Choroid plexus epithelial cell (primary cell): Measurements from ENCODE around the gene LAMA3.

ENCODE experiments used
- DNase-seq: peaks from one replicate; pipeline ENCODE4 v3.0.0-alpha.2; 2010; ENCODE audit warnings: low read depth
- H3K4me3 ChIP-seq: 2 replicates; pipeline ENCODE4 v1.5.1; 2011; ENCODE audit warnings: low read depth, mild to moderate bottlenecking, control low read depth, low read length, moderate library complexity
- TF ChIP-seq, protein P1 (sequence below): conservative IDR thresholded peaks from 2 replicates; pipeline ENCODE4 v1.5.1; 2011; ENCODE audit warnings: low read depth, mild to moderate bottlenecking, control low read depth, inconsistent platforms, low read length, moderate library complexity

The LAMA3 gene

DNA sequence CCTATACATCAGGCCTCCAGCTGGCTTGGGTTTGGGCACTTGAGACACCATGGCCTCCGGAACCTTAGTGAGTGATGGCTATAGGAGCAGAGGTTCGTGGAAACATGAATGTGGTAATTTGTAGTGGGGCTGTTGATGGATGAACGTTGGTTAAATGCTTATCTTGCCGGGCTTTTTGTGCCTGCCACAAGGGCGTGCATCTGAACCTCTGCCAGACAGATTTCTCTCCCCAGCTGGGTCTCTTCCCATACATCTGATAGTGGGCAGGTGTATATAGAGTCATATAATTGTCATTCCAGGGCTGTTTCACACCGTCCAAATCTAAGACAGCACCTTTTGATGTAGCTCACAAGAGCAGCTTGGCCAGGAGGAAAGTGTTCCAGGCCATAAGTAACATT is 14.7 kb downstream of the LAMA3 start:
- DNase-seq, result no peak
- H3K4me3 ChIP-seq, result no peak overlapping the region
- TF ChIP-seq, protein P1, sequence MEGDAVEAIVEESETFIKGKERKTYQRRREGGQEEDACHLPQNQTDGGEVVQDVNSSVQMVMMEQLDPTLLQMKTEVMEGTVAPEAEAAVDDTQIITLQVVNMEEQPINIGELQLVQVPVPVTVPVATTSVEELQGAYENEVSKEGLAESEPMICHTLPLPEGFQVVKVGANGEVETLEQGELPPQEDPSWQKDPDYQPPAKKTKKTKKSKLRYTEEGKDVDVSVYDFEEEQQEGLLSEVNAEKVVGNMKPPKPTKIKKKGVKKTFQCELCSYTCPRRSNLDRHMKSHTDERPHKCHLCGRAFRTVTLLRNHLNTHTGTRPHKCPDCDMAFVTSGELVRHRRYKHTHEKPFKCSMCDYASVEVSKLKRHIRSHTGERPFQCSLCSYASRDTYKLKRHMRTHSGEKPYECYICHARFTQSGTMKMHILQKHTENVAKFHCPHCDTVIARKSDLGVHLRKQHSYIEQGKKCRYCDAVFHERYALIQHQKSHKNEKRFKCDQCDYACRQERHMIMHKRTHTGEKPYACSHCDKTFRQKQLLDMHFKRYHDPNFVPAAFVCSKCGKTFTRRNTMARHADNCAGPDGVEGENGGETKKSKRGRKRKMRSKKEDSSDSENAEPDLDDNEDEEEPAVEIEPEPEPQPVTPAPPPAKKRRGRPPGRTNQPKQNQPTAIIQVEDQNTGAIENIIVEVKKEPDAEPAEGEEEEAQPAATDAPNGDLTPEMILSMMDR, result no peak

DNA sequence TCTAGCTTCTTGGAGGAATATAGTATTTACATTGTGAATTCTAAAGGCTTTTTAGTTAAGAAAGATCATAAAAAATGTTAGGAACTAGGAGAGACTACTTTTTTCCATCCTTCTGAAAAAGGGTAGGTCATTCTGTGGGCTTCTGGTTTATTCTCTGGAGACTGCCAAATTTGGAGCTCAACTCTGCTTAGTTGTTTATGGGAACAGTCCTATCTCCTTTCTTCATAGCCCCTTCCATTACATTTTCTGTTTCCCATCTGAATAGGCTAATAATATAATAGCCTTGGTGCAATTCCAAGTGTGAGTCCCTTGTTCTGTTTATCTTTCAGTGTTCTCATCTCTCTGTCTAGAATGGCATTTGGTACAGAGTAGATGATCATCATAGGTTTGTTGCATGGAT is 15.6 kb downstream of the LAMA3 start:
- TF ChIP-seq, protein P1, result no peak
- no peak for DNase-seq
- H3K4me3 ChIP-seq, result no peak overlapping the region

DNA sequence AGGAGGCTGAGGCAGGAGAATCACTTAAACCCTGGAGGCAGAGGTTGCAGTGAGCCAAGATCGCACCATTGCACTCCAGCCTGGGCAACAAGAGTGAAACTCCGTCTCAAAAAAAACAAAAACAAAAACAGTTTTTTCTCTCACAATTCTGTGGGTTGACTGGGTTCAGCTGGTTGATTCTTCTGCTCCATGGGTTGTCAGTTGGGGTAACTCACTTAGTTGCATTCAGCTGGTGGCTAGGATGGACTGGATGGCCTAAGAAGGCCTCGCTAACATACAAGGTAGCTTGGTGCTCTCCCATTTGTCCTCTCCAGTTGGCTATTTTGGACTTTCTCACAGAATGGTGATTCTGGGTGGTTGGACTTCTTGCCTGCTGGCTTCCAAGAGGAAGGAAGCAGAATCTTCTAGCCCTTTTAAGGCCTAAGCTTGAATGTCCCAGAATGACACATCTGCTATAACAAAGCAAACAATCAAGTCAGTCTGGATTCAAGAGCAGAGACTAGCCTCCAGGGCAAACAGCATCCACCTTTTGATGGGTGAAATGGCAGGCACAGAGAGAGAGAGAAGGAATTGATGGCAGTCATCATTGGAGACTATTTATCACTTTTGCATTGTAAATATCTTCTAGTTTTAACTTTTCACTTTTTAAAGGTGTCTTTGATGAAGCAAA is 17.9 kb downstream of the LAMA3 start:
- TF ChIP-seq, protein P1, result no peak
- no peak overlapping the region for H3K4me3 ChIP-seq
- no peak for DNase-seq

DNA sequence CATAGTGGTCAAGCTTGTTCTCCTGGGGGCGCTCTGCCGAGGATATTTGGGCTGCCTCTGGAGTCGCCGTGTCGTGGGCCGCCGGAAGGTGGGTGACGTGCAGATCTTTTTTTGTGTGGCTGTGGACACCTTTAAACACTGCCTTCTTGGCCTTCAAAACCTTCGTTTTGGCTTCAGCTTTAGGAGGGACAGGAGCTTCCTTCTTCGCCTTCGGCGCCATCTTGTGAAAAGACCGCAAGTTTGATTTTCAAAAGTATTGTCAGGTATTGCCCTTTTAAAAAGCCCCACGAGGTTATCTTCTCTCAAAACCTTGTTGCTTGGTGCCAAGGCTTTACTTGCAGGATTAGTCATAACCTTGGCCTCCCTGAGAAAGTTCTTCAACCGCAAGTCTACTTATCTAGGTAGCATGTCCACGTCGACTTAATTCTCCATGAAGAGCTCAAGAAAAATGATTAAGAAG is 20.8 kb downstream of the LAMA3 start:
- peak; percentile 56 for DNase-seq
- TF ChIP-seq, protein P1, result no peak
- no peak overlapping the region for H3K4me3 ChIP-seq

DNA sequence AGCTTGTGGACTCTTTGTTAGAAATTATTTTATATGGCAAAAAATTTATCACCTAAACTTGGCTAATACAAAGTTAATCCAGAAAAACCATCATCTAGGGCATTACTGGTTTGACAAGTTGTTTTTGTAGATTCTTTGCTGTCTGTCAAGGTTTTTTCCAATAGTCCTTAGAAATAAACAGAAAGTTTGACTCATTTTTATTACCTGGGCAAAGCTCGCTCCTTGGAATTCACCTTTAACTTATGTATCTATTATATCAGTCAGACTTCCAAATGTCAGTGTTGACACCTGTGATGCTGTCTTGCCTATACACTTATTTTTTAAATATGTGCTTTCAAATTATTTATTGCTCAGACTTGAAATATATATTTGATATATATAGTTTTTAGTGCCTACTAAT is 21.7 kb downstream of the LAMA3 start:
- TF ChIP-seq, protein P1, result no peak

DNA sequence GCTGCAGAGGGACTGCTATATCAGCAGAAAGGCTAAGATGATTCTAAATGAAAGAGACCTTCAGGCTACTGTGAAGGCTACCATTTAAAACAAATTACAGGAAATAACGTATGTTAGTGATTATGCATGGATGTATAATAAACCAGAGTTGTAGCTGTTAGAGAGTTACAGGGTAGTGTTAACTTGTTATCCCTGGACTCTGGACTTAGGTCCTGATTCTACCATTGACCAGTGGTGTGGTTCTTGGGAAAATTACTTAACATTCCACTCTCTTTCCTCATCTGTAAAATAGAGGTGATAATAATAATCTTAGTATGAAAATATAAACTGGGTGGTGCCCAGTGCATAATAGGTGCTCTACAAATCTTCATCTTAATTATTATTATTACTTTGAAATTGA is 22.2 kb downstream of the LAMA3 start:
- no peak for DNase-seq
- TF ChIP-seq, protein P1, result no peak

More for the DNA sequence above, 21.7 kb downstream of the LAMA3 start:
- no peak for DNase-seq
- no peak overlapping the region for H3K4me3 ChIP-seq

DNA sequence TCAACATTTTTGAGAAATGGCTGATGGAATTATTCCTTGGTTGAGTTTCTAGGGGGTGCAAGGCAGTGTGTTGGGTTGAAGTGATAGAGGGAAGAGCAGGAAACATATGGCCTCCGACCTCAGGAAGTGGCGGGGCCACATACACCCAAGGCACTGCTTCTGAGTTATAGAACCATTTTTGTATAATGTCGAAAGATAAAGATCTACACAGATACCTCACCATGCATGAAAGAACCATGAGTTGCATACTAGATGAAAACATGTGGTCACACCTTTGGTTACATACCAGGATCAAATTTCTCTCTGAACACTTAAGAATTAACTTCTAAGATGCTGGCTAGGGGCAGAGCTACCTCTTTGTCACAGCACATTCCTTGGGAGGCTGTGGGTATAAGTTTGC is 23.2 kb downstream of the LAMA3 start:
- no peak for DNase-seq
- no peak overlapping the region for H3K4me3 ChIP-seq
- TF ChIP-seq, protein P1, result no peak

More for the DNA sequence above, 22.2 kb downstream of the LAMA3 start:
- no peak overlapping the region for H3K4me3 ChIP-seq
